ENCODE results near the gene TLCD2.
"Not testable (repeated sequence)": the region's sequence is repeated elsewhere in the genome, so short reads cannot be mapped to it uniquely, and the experiment has no call there.

Gene TLCD2

GRCh38 chr17:1735834-1736347 lies 25.7 kb upstream of the TLCD2 start:
- no peak for DNase-seq (ENCODE audit: low read depth in 2 of 2)

- no peak for DNase-seq (ENCODE audit: low read depth in 2 of 2)
Observed at GRCh38 chr17:1735418-1735817, 25.2 kb upstream of the TLCD2 start.

GRCh38 chr17:1733759-1734158 lies 23.6 kb upstream of the TLCD2 start:
- DNase-seq (ENCODE audit: low read depth in 2 of 2): no peak

GRCh38 chr17:1732833-1733321 lies 22.7 kb upstream of the TLCD2 start:
- DNase-seq (ENCODE audit: low read depth in 2 of 2): no peak

GRCh38 chr17:1732241-1732832 lies 22.2 kb upstream of the TLCD2 start:
- DNase-seq (ENCODE audit: low read depth in 2 of 2): no peak

GRCh38 chr17:1731194-1731506 lies 21.0 kb upstream of the TLCD2 start:
- no peak for DNase-seq (ENCODE audit: low read depth in 2 of 2)

GRCh38 chr17:1730326-1731193 lies 20.4 kb upstream of the TLCD2 start:
- DNase-seq (ENCODE audit: low read depth in 2 of 2): no peak

GRCh38 chr17:1729966-1730325 lies 19.8 kb upstream of the TLCD2 start:
- DNase-seq (ENCODE audit: low read depth in 2 of 2): no peak

GRCh38 chr17:1727876-1728630 lies 17.9 kb upstream of the TLCD2 start:
- no peak for DNase-seq (ENCODE audit: low read depth in 2 of 2)

GRCh38 chr17:1727258-1727789 lies 17.1 kb upstream of the TLCD2 start:
- DNase-seq (ENCODE audit: low read depth in 2 of 2): no peak

- DNase-seq (ENCODE audit: low read depth in 2 of 2): no peak
Observed at GRCh38 chr17:1726626-1727257, 16.6 kb upstream of the TLCD2 start.

- no peak for DNase-seq (ENCODE audit: low read depth in 2 of 2)
Observed at GRCh38 chr17:1725642-1726511, 15.7 kb upstream of the TLCD2 start.

- DNase-seq (ENCODE audit: low read depth in 2 of 2): no peak
Observed at GRCh38 chr17:1724869-1725641, 14.9 kb upstream of the TLCD2 start.

- peak; percentile 83 to 84 for DNase-seq (ENCODE audit: low read depth in 2 of 2)
Observed at GRCh38 chr17:1724351-1724868, 14.2 kb upstream of the TLCD2 start, which contains the start of gene WDR81. Gene WDR81, plus strand, starts transcription at chr17:1724704. Its CDS starts 256 bp downstream, at chr17:1724960.

- DNase-seq (ENCODE audit: low read depth in 2 of 2): not testable (repeated sequence)
Observed at GRCh38 chr17:1722022-1722421, 11.8 kb upstream of the TLCD2 start.

- DNase-seq (ENCODE audit: low read depth in 2 of 2): peak in 1 of 2 donors; percentile 53
Observed at GRCh38 chr17:1720856-1721386, 10.7 kb upstream of the TLCD2 start.

GRCh38 chr17:1718362-1719165 lies 8.4 kb upstream of the TLCD2 start:
- DNase-seq (ENCODE audit: low read depth in 2 of 2): no peak

- peak; percentile 68 to 77 for DNase-seq (ENCODE audit: low read depth in 2 of 2)
Observed at GRCh38 chr17:1716912-1717695, 6.9 kb upstream of the TLCD2 start.

Measured in stimulated activated CD8-positive, alpha-beta memory T cell treated with anti-CD3 and anti-CD28 coated beads, Interleukin-2, amount 100 ng/mL, for 48 hours (primary cell).